Esophagus squamous epithelium (tissue), 5 donors: ENCODE results near the gene ST7. TPM values are rescaled to one million over a fixed set of nuclear protein-coding genes. Genes with fewer than 3 reads are reported as not detected.
"Not testable (repeated sequence)": the region's sequence is repeated elsewhere in the genome, so short reads cannot be mapped to it uniquely, and the experiment has no call there.

Experiments used
- DNase-seq: peaks from one replicate; lab custom pipeline; 2025; lab: John Stamatoyannopoulos, UW
- H3K27ac ChIP-seq, 4 donors: fragments of 200-600 bp; sonication (generic); one replicate each; pipeline ENCODE4 v1.5.1; 2016 to 2019; ENCODE audit warnings: mild to moderate bottlenecking in 1 of 4
- H3K27me3 ChIP-seq, 4 donors: fragments of 200-600 bp; sonication (generic); 1 replicate in 3 of 4; 2 replicates in 1 of 4; pipeline versions ENCODE4 v1.5.1 to v1.6.0; 2017 to 2021; ENCODE audit warnings: antibody characterized with exemption in 1 of 4
- H3K36me3 ChIP-seq, 3 donors: fragments of 200-600 bp; sonication (generic); one replicate each; pipeline ENCODE4 v1.5.1; 2016 to 2019
- H3K4me1 ChIP-seq, 3 donors: fragments of 200-600 bp; sonication (generic); one replicate each; pipeline ENCODE4 v1.5.1; 2017 to 2019
- H3K4me3 ChIP-seq, 4 donors: fragments of 200-600 bp; sonication (generic); 1 replicate in 3 of 4; 2 replicates in 1 of 4; pipeline ENCODE4 v1.5.1; 2016 to 2019; ENCODE audit warnings: mild to moderate bottlenecking in 2 of 4, moderate library complexity in 1 of 4
- H3K9me3 ChIP-seq, 3 donors: fragments of 200-600 bp; sonication (generic); one replicate each; pipeline ENCODE4 v1.5.1; 2016 to 2019
- CTCF ChIP-seq, 6 experiments: fragments of 450-650 bp in 4 of 6; fragments of 200-600 bp in 2 of 6; sonication (generic) in 2 of 6; IDR thresholded peaks; one replicate each; pipeline ENCODE4 v1.5.1; 2016 to 2019; ENCODE audit warnings: antibody characterized with exemption in 6 of 6, mild to moderate bottlenecking in 4 of 6, moderate library complexity in 4 of 6
- POLR2A ChIP-seq, 4 donors: fragments of 450-650 bp; IDR thresholded peaks; one replicate each; pipeline ENCODE4 v1.6.1; 2017; ENCODE audit warnings: antibody characterized with exemption in 4 of 4, mild to moderate bottlenecking in 4 of 4, moderate library complexity in 3 of 4
- WGBS, 2 donors: methylation state at CpG; one replicate each; pipeline ENCODE4 v1.1.5; 2018; 5-methylcytosine and 5-hydroxymethylcytosine counted together
- intact Hi-C: fragments of 100-400 bp; cut with DNase I; formaldehyde crosslinking; loops from one replicate; pipeline ENCODE4 v1.15.0; 2022
- total RNA-seq, 4 donors: library from RNA; depleted of rRNA; stranded (reverse); fragments of >200 nt; gene quantifications; one replicate each; pipeline ENCODE4 v1.1.0, GENCODE V29; 2016
- donor health status: DM: yes; HTN: yes; CAD: no.

Gene ST7
- total RNA-seq, 4 donors from 2014 or later, result 12.9 to 18.0 (median 15.3) TPM

- no peak overlapping the region for H3K27ac ChIP-seq
- peaks cover 0 to 3% (median 0%) of the 10 kb centered on the region in 4 donors for H3K27me3 ChIP-seq
- no peaks in the 10 kb centered on the region for H3K4me1 ChIP-seq
- TF ChIP-seq POLR2A (IDR thresholded peaks at IDR 0.05) (no peak), CTCF (IDR thresholded peaks at IDR 0.05) (no peak)
- WGBS, 2 donors, result 85 to 86% methylated on average over 4 of the region's 4 CpGs
- H3K36me3 ChIP-seq, result no peaks in the 10 kb centered on the region
- peaks cover 0 to 7% (median 0%) of the 10 kb centered on the region in 3 donors for H3K9me3 ChIP-seq
- intact Hi-C loops, result no loop called here
- no peak for DNase-seq
- no peak overlapping the region for H3K4me3 ChIP-seq
These were observed 287.8 kb downstream of the ST7 start for GRCh38 chr7:117241088-117241487.

GRCh38 chr7:117243390-117243789, 290.1 kb downstream of the ST7 start:
- Histone ChIP-seq H3K9me3 (peaks cover 0 to 7% (median 0%) of the 10 kb centered on the region in 3 donors), H3K27me3 (peaks cover 0 to 3% (median 0%) of the 10 kb centered on the region in 4 donors), H3K4me1 (no peaks in the 10 kb centered on the region), H3K27ac (no peak overlapping the region), H3K4me3 (no peak overlapping the region), H3K36me3 (no peaks in the 10 kb centered on the region)
- intact Hi-C loops, result no loop called here
- DNase-seq, result no peak
- 52 to 55% methylated on average over 3 of the region's 3 CpGs for WGBS, 2 donors
- no peak for TF ChIP-seq CTCF (IDR thresholded peaks at IDR 0.05)
- no peak for TF ChIP-seq POLR2A (IDR thresholded peaks at IDR 0.05)

GRCh38 chr7:117245703-117246102, 292.4 kb downstream of the ST7 start:
- WGBS, 2 donors, result 61 to 89% methylated on average over 2 of the region's 2 CpGs
- H3K4me3 ChIP-seq, H3K9me3 ChIP-seq, intact Hi-C loops, H3K27ac ChIP-seq, DNase-seq, H3K36me3 ChIP-seq, H3K27me3 ChIP-seq, H3K4me1 ChIP-seq: not testable (repeated sequence)

GRCh38 chr7:117247809-117248208, 294.5 kb downstream of the ST7 start:
- TF ChIP-seq POLR2A (IDR thresholded peaks at IDR 0.05) (no peak), CTCF (IDR thresholded peaks at IDR 0.05) (no peak)
- no peak overlapping the region for H3K4me3 ChIP-seq

GRCh38 chr7:117248829-117249228, 295.5 kb downstream of the ST7 start:
- no peak for DNase-seq
- 40 to 74% methylated on average over 5 of the region's 5 CpGs for WGBS, 2 donors
- Histone ChIP-seq H3K4me3 (no peak overlapping the region), H3K27ac (no peak overlapping the region), H3K27me3 (peaks cover 0 to 6% (median 0%) of the 10 kb centered on the region in 4 donors), H3K9me3 (peaks cover 0 to 7% (median 0%) of the 10 kb centered on the region in 3 donors), H3K4me1 (no peaks in the 10 kb centered on the region), H3K36me3 (no peaks in the 10 kb centered on the region)
- intact Hi-C loops, result no loop called here
- TF ChIP-seq CTCF (IDR thresholded peaks at IDR 0.05) (no peak), POLR2A (IDR thresholded peaks at IDR 0.05) (no peak)

More at GRCh38 chr7:117247809-117248208, 294.5 kb downstream of the ST7 start:
- Histone ChIP-seq H3K27ac (no peak overlapping the region), H3K9me3 (peaks cover 0 to 7% (median 0%) of the 10 kb centered on the region in 3 donors), H3K27me3 (peaks cover 0 to 6% (median 0%) of the 10 kb centered on the region in 4 donors), H3K4me1 (no peaks in the 10 kb centered on the region), H3K36me3 (no peaks in the 10 kb centered on the region)
- intact Hi-C loops, result no loop called here
- WGBS, 2 donors, result 67 to 69% methylated on average over 4 of the region's 4 CpGs
- no peak for DNase-seq

- TF ChIP-seq POLR2A (IDR thresholded peaks at IDR 0.05) (no peak), CTCF (IDR thresholded peaks at IDR 0.05) (no peak)
- 87% methylated on average over 4 of the region's 5 CpGs for WGBS, 2 donors
- peaks cover 0 to 6% (median 0%) of the 10 kb centered on the region in 4 donors for H3K27me3 ChIP-seq
These were observed 296.4 kb downstream of the ST7 start for GRCh38 chr7:117249696-117250095.

More at GRCh38 chr7:117249696-117250095, 296.4 kb downstream of the ST7 start:
- H3K9me3 ChIP-seq, result peaks cover 0 to 5% (median 0%) of the 10 kb centered on the region in 3 donors
- H3K4me1 ChIP-seq, result no peaks in the 10 kb centered on the region
- DNase-seq, result no peak
- no peak overlapping the region for H3K4me3 ChIP-seq
- no peaks in the 10 kb centered on the region for H3K36me3 ChIP-seq
- intact Hi-C loops, result no loop called here
- no peak overlapping the region for H3K27ac ChIP-seq
